ENCODE data around the gene ZBTB7C. TPM values are rescaled to one million over a fixed set of nuclear protein-coding genes. Genes with fewer than 3 reads are reported as not detected.

Gene ZBTB7C
- total RNA-seq, 1 donor from 2014 or later = not detected

- TF ChIP-seq, protein P1, sequence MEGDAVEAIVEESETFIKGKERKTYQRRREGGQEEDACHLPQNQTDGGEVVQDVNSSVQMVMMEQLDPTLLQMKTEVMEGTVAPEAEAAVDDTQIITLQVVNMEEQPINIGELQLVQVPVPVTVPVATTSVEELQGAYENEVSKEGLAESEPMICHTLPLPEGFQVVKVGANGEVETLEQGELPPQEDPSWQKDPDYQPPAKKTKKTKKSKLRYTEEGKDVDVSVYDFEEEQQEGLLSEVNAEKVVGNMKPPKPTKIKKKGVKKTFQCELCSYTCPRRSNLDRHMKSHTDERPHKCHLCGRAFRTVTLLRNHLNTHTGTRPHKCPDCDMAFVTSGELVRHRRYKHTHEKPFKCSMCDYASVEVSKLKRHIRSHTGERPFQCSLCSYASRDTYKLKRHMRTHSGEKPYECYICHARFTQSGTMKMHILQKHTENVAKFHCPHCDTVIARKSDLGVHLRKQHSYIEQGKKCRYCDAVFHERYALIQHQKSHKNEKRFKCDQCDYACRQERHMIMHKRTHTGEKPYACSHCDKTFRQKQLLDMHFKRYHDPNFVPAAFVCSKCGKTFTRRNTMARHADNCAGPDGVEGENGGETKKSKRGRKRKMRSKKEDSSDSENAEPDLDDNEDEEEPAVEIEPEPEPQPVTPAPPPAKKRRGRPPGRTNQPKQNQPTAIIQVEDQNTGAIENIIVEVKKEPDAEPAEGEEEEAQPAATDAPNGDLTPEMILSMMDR (IDR thresholded peaks at IDR 0.05) = no peak
- Mint-ChIP-seq H3K9me3 (no peaks in the 10 kb centered on the region), H3K4me1 (no peaks in the 10 kb centered on the region), H3K36me3 (ENCODE audit: low read depth) (no peaks in the 10 kb centered on the region), H3K4me3 (no peak overlapping the region), H3K27me3 (peaks cover 5% of the 10 kb centered on the region), H3K27ac (no peak overlapping the region)
- CTCF ChIA-PET = no interaction called here
- POLR2A ChIA-PET = no interaction called here
- DNase-seq (no peak), ATAC-seq (ENCODE audit: low read depth) (no peak)
- intact Hi-C loops (cut with micrococcal nuclease) = no loop called here
Measured at GRCh38 chr18:48342125-48342524, 67.1 kb downstream of the ZBTB7C start.

- ChIA-PET CTCF (no interaction called here), POLR2A (no interaction called here)
- no peak for ATAC-seq (ENCODE audit: low read depth)
- H3K9me3 Mint-ChIP-seq = no peaks in the 10 kb centered on the region
- no peak overlapping the region for H3K27ac Mint-ChIP-seq
- H3K4me1 Mint-ChIP-seq = no peaks in the 10 kb centered on the region
- intact Hi-C loops (cut with micrococcal nuclease) = no loop called here
- H3K27me3 Mint-ChIP-seq = peaks cover 5% of the 10 kb centered on the region
- no peak for DNase-seq
- H3K36me3 Mint-ChIP-seq (ENCODE audit: low read depth) = no peaks in the 10 kb centered on the region
- TF ChIP-seq, protein P1 (IDR thresholded peaks at IDR 0.05) = no peak
- H3K4me3 Mint-ChIP-seq = no peak overlapping the region
Measured at GRCh38 chr18:48340560-48340959, 68.6 kb downstream of the ZBTB7C start.

- H3K4me1 Mint-ChIP-seq = no peaks in the 10 kb centered on the region
- intact Hi-C loops (cut with micrococcal nuclease) = no loop called here
- no peak overlapping the region for H3K27ac Mint-ChIP-seq
- H3K9me3 Mint-ChIP-seq = no peaks in the 10 kb centered on the region
- peaks cover 5% of the 10 kb centered on the region for H3K27me3 Mint-ChIP-seq
- ChIA-PET POLR2A (no interaction called here), CTCF (no interaction called here)
- no peaks in the 10 kb centered on the region for H3K36me3 Mint-ChIP-seq (ENCODE audit: low read depth)
- ATAC-seq (ENCODE audit: low read depth) (no peak), DNase-seq (no peak)
- TF ChIP-seq, protein P1 (IDR thresholded peaks at IDR 0.05) = no peak
- no peak overlapping the region for H3K4me3 Mint-ChIP-seq
Measured at GRCh38 chr18:48339692-48340091, 69.5 kb downstream of the ZBTB7C start.

- CTCF ChIA-PET = no interaction called here
- H3K27me3 Mint-ChIP-seq = peaks cover 2% of the 10 kb centered on the region
- no peak overlapping the region for H3K4me3 Mint-ChIP-seq
- intact Hi-C loops (cut with micrococcal nuclease) = no loop called here
- ATAC-seq (ENCODE audit: low read depth) = no peak
- no peaks in the 10 kb centered on the region for H3K36me3 Mint-ChIP-seq (ENCODE audit: low read depth)
- H3K4me1 Mint-ChIP-seq = no peaks in the 10 kb centered on the region
- no peak for DNase-seq
- no peaks in the 10 kb centered on the region for H3K9me3 Mint-ChIP-seq
- no peak overlapping the region for H3K27ac Mint-ChIP-seq
- TF ChIP-seq, protein P1 (IDR thresholded peaks at IDR 0.05) = no peak
- POLR2A ChIA-PET = no interaction called here
Measured at GRCh38 chr18:48338915-48339314, 70.3 kb downstream of the ZBTB7C start.

- H3K27me3 Mint-ChIP-seq = peaks cover 6% of the 10 kb centered on the region
- H3K36me3 Mint-ChIP-seq (ENCODE audit: low read depth) = no peaks in the 10 kb centered on the region
- H3K9me3 Mint-ChIP-seq = no peaks in the 10 kb centered on the region
- TF ChIP-seq, protein P1 (IDR thresholded peaks at IDR 0.05) = no peak
- ChIA-PET POLR2A (no interaction called here), CTCF (no interaction called here)
- no peak overlapping the region for H3K4me3 Mint-ChIP-seq
- H3K27ac Mint-ChIP-seq = no peak overlapping the region
- no peaks in the 10 kb centered on the region for H3K4me1 Mint-ChIP-seq
- ATAC-seq (ENCODE audit: low read depth) (no peak), DNase-seq (no peak)
- intact Hi-C loops (cut with micrococcal nuclease) = no loop called here
Measured at GRCh38 chr18:48337053-48337452, 72.1 kb downstream of the ZBTB7C start.

Measured in activated B cell treated with CpG ODN at 0.5 μM for 24 hours (primary cell).